Measurements from ENCODE around the gene XRN1.
"Not testable (repeated sequence)": the region's sequence is repeated elsewhere in the genome, so short reads cannot be mapped to it uniquely, and the experiment has no call there.

The XRN1 gene

DNA sequence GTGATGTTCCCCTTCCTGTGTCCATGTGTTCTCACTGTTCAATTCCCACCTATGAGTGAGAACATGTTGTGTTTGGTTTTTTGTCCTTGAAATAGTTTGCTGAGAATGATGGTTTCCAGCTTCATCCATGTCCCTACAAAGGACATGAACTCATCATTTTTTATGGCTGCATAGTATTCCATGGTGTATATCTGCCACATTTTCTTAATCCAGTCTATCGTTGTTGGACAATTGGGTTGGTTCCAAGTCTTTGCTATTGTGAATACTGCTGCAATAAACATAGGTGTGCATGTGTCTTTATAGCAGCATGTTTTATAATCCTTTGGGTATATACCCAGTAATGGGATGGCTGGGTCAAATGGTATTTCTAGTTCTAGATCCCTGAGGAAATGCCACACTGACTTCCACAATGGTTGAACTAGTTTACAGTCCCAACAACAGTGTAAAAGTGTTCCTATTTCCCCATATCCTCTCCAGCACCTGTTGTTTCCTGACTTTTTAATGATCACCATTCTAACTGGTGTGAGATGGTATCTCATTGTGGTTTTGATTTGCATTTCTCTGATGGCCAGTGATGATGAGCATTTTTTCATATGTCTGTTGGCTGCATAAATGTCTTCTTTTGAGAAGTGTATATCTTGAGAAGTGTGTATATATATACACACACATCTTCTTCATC, 123.4 kb downstream of the XRN1 start:
- not testable (repeated sequence) for DNase-seq (ENCODE audit: low spot score)

- DNase-seq (ENCODE audit: low spot score) = no peak
Measured at GRCh38 chr3:142319912-142320311, 127.9 kb downstream of the XRN1 start.

DNA sequence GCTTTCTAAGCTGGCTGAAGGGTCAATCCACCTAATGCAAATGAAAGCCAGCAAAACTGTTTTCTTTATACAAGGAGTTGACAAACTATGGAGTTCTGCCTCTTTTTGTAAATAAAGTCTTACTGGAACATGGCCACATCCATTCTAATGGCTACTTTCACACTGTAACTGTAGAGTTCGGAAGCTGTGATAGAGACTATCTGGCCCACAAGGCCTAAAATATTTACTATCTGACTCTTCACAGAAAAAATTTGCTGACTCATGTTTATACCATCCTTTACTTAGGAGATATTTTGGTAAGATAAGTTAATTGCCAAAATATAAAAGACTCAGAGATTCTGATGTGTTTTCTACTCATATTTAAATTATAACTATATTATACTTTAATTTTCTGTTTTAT, 128.7 kb downstream of the XRN1 start:
- DNase-seq (ENCODE audit: low spot score) = no peak

GRCh38 chr3:142318331-142318730, 129.5 kb downstream of the XRN1 start:
- no peak for DNase-seq (ENCODE audit: low spot score)

- DNase-seq (ENCODE audit: low spot score) = not testable (repeated sequence)
Measured at GRCh38 chr3:142315978-142316388, 131.9 kb downstream of the XRN1 start.

DNA sequence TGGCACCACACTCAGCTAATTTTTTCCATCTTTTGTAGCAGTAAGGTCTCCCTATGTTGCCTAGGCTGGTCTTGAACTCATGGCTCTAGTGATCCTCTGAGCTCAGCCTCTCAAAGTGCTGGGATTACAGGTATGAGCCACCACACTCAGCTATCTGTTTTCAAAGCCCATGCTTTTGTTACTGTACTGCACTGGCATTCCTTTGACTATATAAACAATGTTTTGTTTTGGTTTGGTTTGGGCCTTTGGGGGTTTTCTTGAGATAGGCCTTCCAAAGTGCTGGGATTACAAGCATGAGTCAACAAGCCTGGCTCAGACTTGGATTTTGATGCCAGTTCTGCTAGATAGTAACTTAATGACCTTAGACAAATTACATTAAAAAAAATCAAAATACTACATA, 132.8 kb downstream of the XRN1 start:
- no peak for DNase-seq (ENCODE audit: low spot score)

DNA sequence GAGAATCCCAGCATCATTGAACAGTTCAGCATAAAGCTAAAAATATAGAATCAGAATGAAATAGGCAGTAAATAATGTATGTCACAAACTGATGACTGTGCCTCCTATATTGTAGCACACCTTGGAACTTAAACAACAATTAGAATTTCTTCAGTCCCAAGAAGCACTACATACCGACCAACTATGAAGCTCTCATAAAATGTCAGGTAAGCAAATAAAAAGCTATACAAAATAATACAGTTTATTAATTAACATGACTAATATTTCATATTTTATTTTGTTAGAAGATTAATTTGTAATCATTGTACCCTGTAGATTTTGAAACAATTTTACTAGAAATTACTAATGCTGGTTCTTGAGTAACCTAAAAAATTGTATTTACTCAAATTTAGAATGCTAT, 137.4 kb downstream of the XRN1 start:
- DNase-seq (ENCODE audit: low spot score) = no peak

DNA sequence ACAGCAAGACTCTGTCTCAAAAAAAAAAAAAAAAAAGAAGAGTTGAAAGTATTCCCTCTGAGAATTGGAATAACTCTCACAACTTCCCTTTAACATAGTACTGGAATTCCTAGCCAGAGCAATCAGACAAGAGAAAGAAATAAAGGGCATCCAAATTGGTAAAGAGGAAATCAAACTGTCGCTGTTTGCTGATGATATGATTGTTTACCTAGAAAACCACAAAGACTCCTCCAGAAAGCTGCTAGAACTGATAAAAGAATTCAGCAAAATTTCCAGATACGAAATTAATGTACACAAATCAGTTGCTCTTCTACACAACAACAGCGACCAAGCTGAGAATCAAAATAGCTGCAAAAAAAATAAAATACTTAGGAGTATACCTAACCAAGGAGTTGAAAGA, 145.0 kb downstream of the XRN1 start:
- not testable (repeated sequence) for DNase-seq (ENCODE audit: low spot score)

DNA sequence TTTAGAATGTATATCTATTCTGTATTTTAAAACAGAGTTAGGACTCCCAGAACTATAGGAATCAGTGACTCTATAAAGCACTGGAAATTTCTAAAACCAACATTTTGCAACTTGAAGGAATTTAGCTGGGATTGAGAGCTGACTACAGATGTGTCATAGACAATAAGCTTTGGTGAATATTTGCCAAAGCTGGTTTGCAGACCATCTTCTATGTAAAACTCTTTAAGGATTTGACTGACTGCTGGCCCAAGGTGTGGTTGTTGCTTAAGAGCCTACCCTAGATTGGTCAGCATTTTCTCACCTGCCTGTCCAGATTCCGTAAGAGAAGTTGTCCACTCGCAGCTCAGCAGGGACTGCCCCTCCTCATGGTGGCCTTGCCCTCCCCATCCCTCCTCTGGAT, 149.2 kb downstream of the XRN1 start:
- no peak for DNase-seq (ENCODE audit: low spot score)

DNA sequence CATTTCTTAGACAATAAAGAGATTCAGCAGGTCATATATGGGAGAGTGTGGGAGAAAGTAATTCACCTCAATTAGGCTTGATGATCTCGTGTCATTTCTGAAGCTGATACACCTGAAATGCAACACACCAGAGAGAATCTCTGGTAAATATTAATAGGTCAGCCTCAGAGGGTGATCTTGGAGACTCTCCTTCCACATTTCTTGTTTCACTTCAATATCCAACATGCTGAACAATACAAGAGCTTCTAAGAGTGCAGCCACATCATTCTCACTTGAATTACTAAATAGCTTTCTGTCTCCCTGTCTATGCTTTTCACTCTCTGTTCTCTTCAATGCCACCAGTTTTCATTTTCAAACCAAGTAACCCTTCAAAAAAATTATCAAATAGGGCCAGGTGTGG, 151.3 kb downstream of the XRN1 start:
- no peak for DNase-seq (ENCODE audit: low spot score)

- DNase-seq (ENCODE audit: low spot score) = no peak
Measured at GRCh38 chr3:142287866-142288638, 159.8 kb downstream of the XRN1 start.

DNA sequence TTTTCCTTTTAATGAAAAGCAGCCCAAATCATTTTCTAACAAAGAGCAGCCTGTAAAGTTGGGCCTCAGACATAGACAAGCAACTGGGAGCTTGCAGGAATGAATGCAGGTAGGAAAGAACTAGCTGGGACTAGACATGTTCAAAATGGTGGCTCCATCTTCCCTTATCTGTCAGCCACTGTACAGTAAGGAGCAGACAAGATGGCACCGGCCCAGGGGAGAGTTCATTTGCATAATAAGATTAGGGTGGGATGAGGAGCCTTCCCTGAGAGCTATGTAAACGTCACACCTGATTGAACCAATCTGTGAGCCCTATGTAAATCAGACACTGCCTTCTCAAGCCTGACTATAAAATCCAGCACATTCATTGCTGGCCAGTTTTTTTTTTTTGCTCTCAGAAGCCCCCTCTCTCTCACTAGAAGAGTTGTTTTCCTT, 162.7 kb downstream of the XRN1 start:
- DNase-seq (ENCODE audit: low spot score) = no peak

- DNase-seq (ENCODE audit: low spot score) = no peak
Measured at GRCh38 chr3:142282503-142282902, 165.3 kb downstream of the XRN1 start.

DNA sequence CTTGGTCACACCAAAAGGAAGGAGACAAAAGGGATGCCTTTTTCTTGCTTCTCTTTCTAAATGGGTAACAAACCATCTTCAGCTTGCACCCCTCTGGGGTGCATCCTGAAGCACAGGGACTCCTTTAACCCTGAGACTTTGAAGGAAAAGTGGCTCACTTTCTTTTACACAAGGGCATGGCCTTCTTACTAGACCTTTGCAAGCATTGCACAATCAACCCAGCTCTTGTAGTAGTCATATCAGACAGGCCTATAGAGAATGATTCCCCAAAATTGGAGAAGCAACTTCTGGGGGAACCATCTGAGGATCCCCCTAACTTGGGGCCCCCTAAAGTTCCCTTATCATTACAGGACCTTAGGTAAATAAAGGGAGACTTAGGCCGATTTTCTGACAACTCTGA, 166.4 kb downstream of the XRN1 start:
- no peak for DNase-seq (ENCODE audit: low spot score)

GRCh38 chr3:142279965-142280590, 167.8 kb downstream of the XRN1 start:
- peak; percentile 84 for DNase-seq (ENCODE audit: low spot score)

GRCh38 chr3:142278451-142278850, 169.4 kb downstream of the XRN1 start:
- no peak for DNase-seq (ENCODE audit: low spot score)

GRCh38 chr3:142276781-142277180, 171.1 kb downstream of the XRN1 start:
- DNase-seq (ENCODE audit: low spot score) = no peak

- no peak for DNase-seq (ENCODE audit: low spot score)
Measured at GRCh38 chr3:142275856-142276255, 172.0 kb downstream of the XRN1 start.

GRCh38 chr3:142274908-142275307, 172.9 kb downstream of the XRN1 start:
- DNase-seq (ENCODE audit: low spot score) = no peak

GRCh38 chr3:142273501-142273900, 174.3 kb downstream of the XRN1 start:
- peak; percentile 72 for DNase-seq (ENCODE audit: low spot score)

GRCh38 chr3:142272200-142272891, 175.5 kb downstream of the XRN1 start:
- peak; percentile 57 for DNase-seq (ENCODE audit: low spot score)

DNA sequence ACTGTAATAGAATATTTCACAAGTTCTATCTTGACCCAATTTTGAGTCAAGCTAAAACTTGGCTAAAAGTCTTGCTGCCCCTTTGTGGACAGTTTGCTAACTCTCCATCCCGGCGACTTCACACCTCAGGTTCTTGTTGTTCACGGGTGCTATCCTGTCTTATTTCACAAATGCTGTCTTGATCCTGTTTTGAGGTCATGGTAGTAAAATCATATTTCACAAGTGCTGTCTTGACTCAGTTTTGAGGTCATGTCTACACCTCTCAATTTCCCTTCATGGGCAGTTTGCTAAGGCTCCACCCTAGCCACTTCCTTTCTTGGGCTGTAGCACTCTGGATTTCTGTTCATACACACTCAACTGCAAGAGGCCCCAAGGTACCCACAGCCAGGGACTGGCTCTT, 177.4 kb downstream of the XRN1 start:
- no peak for DNase-seq (ENCODE audit: low spot score)

GRCh38 chr3:142269767-142270166, 178.1 kb downstream of the XRN1 start:
- DNase-seq (ENCODE audit: low spot score) = no peak
